Liver (tissue), 9 donors: Measurements from ENCODE around the gene MCM6. TPM values are rescaled to one million over a fixed set of nuclear protein-coding genes. Genes with fewer than 3 reads are reported as not detected.

Experiments
- DNase-seq: peaks from one replicate; pipeline ENCODE4 v3.0.0-alpha.2; 2017; ENCODE audit warnings: low spot score
- H3K27ac ChIP-seq, 2 donors: one replicate each; pipeline ENCODE4 v1.7.0; 2013; ENCODE audit warnings: inconsistent platforms in 2 of 2, low read length in 2 of 2, control low read depth in 1 of 2, low read depth in 1 of 2, mild to moderate bottlenecking in 1 of 2
- H3K27me3 ChIP-seq, 4 donors: one replicate each; pipeline versions ENCODE4 v1.6.1 to v1.7.0; 2013; ENCODE audit warnings: low read length in 3 of 4, inconsistent platforms in 1 of 4, mild to moderate bottlenecking in 1 of 4, moderate library complexity in 1 of 4; ENCODE audit not compliant: control insufficient read depth in 4 of 4, insufficient read depth in 4 of 4
- H3K36me3 ChIP-seq, 4 donors: one replicate each; pipeline versions ENCODE4 v1.6.1 to v1.7.0; 2013; ENCODE audit warnings: low read length in 3 of 4, mild to moderate bottlenecking in 3 of 4, low read depth in 1 of 4, moderate library complexity in 1 of 4; ENCODE audit not compliant: control insufficient read depth in 4 of 4, insufficient read depth in 3 of 4
- H3K4me1 ChIP-seq, 4 donors: one replicate each; pipeline versions ENCODE4 v1.6.1 to v1.7.0; 2013; ENCODE audit warnings: low read length in 3 of 4, mild to moderate bottlenecking in 3 of 4, moderate library complexity in 1 of 4; ENCODE audit not compliant: control insufficient read depth in 4 of 4, insufficient read depth in 4 of 4
- H3K4me3 ChIP-seq, 3 donors: one replicate each; pipeline versions ENCODE4 v1.6.1 to v1.7.0; 2013; ENCODE audit warnings: low read length in 3 of 3, control low read depth in 1 of 3, low read depth in 1 of 3, mild to moderate bottlenecking in 1 of 3
- H3K9ac ChIP-seq, 2 donors: one replicate each; pipeline ENCODE4 v1.7.0; 2013; ENCODE audit warnings: low read length in 2 of 2, mild to moderate bottlenecking in 2 of 2, moderate library complexity in 2 of 2, control low read depth in 1 of 2, low read depth in 1 of 2
- H3K9me3 ChIP-seq, 4 donors: one replicate each; pipeline versions ENCODE4 v1.6.1 to v1.7.0; 2013; ENCODE audit warnings: low read length in 3 of 4; ENCODE audit not compliant: control insufficient read depth in 4 of 4
- ATF3 ChIP-seq: IDR thresholded peaks from 2 replicates; pipeline ENCODE4 v1.6.1; 2016; ENCODE audit warnings: antibody characterized with exemption
- CTCF ChIP-seq: fragments of 150-350 bp; IDR thresholded peaks from 2 replicates; pipeline ENCODE4 v1.5.1; 2017; ENCODE audit warnings: improper control_type of control experiment, low read depth, low read length; ENCODE audit not compliant: missing input control
- EGR1 ChIP-seq, 2 donors: IDR thresholded peaks; 2 replicates each; pipeline ENCODE4 v1.6.1; 2016 to 2018; ENCODE audit warnings: antibody characterized with exemption in 2 of 2, low read depth in 2 of 2
- FOXA1 ChIP-seq: IDR thresholded peaks from 2 replicates; pipeline ENCODE4 v1.6.1; 2016; ENCODE audit warnings: antibody characterized with exemption
- FOXA2 ChIP-seq: IDR thresholded peaks from 2 replicates; pipeline ENCODE4 v1.6.1; 2016; ENCODE audit warnings: antibody characterized with exemption
- HNF4A ChIP-seq, 2 donors: conservative IDR thresholded peaks; 2 replicates each; pipeline ENCODE4 v1.6.1; 2016; ENCODE audit warnings: antibody characterized with exemption in 2 of 2, mild to moderate bottlenecking in 2 of 2
- HNF4G ChIP-seq: IDR thresholded peaks from 2 replicates; pipeline ENCODE4 v1.6.1; 2016; ENCODE audit warnings: antibody characterized with exemption
- JUND ChIP-seq, 2 donors: IDR thresholded peaks; 2 replicates each; pipeline ENCODE4 v1.6.1; 2016; ENCODE audit warnings: antibody characterized with exemption in 2 of 2
- NR2F2 ChIP-seq: IDR thresholded peaks from 2 replicates; pipeline ENCODE4 v1.6.1; 2016; ENCODE audit warnings: antibody characterized with exemption
- RAD21 ChIP-seq, 2 donors: IDR thresholded peaks; 2 replicates each; pipeline ENCODE4 v1.6.1; 2016; ENCODE audit warnings: antibody characterized with exemption in 2 of 2, mild to moderate bottlenecking in 2 of 2
- RXRA ChIP-seq, 2 donors: IDR thresholded peaks; 2 replicates each; pipeline ENCODE4 v1.6.1; 2017 to 2018; ENCODE audit warnings: antibody characterized with exemption in 2 of 2, mild to moderate bottlenecking in 1 of 2
- SP1 ChIP-seq: IDR thresholded peaks from 2 replicates; pipeline ENCODE4 v1.6.1; 2018; ENCODE audit warnings: antibody characterized with exemption, mild to moderate bottlenecking
- TAF1 ChIP-seq: conservative IDR thresholded peaks from 2 replicates; pipeline ENCODE4 v1.6.1; 2016; ENCODE audit warnings: antibody characterized with exemption, mild to moderate bottlenecking
- WGBS: extraction: QIAGEN DNeasy Blood & Tissue Kit; methylation state at CpG from one replicate; pipeline ENCODE4 v1.1.7; 2013; 5-methylcytosine and 5-hydroxymethylcytosine counted together
- polyA plus RNA-seq, 2 donors: library from polyadenylated mRNA; stranded (reverse) in 1 of 2; unstranded in 1 of 2; fragments of 200-250 nt in 1 of 2; fragments of >200 nt in 1 of 2; fragmentation: Nextera tagmentation in 1 of 2; extraction: Ambion mirVana in 1 of 2; gene quantifications; one replicate each; pipeline versions ENCODE4 v1.2.1 to v1.2.3, GENCODE V29; 2013 to 2015
- total RNA-seq, 2 donors: library from RNA; depleted of rRNA; stranded (reverse); fragments of >200 nt; gene quantifications; one replicate each; pipeline ENCODE4 v1.2.3, GENCODE V29; 2014
- TF ChIP-seq, protein P1 (sequence below): IDR thresholded peaks from 2 replicates; pipeline ENCODE4 v1.6.1; 2016; ENCODE audit warnings: antibody characterized with exemption
- TF ChIP-seq, protein P2 (sequence below): IDR thresholded peaks from 2 replicates; pipeline ENCODE4 v1.6.1; 2016; ENCODE audit warnings: antibody characterized with exemption, mild to moderate bottlenecking
- TF ChIP-seq, protein P3 (sequence below): IDR thresholded peaks from 2 replicates; pipeline ENCODE4 v1.6.1; 2016; ENCODE audit warnings: antibody characterized with exemption
- donor health status: healthy.
- donor health status: healthy.
- donor health status: healthy.
- donor health status: healthy.
- donor health status: healthy.

Gene MCM6
- total and polyA plus RNA-seq, 4 donors = 1.8 to 35.7 (median 2.8) TPM

DNA sequence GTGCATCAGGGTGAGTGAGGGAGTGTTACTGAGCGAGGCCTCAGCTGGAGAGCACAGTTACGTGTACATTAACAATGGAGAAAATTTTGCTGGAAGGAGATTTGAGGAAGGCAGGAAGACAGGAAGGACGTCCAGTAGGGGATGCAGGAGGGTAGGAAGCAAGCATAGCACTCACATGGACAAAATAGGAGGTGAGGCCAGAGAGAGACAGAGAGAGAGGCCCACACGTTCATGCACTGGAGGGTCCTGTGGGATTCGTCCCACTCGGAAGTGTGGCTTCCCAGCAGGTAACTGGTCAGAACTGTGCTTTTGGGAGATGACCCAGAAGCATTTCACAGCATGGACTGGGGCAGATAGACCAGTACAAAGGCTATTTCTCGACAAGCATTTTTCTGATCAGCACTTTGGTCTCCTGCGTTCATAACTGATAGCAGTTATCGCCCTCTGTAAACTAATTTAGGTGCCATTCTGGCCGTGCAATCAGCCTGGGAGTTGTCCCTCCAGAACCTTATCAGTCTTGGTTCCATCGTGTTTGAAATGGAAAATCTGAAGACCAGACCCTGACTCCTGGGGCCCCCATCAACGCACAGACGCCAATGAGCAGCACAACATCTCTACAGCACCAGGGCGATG, 44.9 kb downstream of the MCM6 start:
- no peaks in the 10 kb centered on the region for H3K36me3 ChIP-seq
- DNase-seq = no peak
- WGBS = 79% methylated on average over 14 of the region's 14 CpGs
- H3K9me3 ChIP-seq = no peaks in the 10 kb centered on the region
- no peak for TF ChIP-seq JUND (IDR thresholded peaks at IDR 0.05)
- TF ChIP-seq, protein P1, sequence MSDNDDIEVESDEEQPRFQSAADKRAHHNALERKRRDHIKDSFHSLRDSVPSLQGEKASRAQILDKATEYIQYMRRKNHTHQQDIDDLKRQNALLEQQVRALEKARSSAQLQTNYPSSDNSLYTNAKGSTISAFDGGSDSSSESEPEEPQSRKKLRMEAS = no peak
- no peak for TF ChIP-seq RAD21 (IDR thresholded peaks at IDR 0.05)
- no peak for TF ChIP-seq TAF1
- no peak for TF ChIP-seq SP1
- no peak for TF ChIP-seq FOXA2
- TF ChIP-seq, protein P2, sequence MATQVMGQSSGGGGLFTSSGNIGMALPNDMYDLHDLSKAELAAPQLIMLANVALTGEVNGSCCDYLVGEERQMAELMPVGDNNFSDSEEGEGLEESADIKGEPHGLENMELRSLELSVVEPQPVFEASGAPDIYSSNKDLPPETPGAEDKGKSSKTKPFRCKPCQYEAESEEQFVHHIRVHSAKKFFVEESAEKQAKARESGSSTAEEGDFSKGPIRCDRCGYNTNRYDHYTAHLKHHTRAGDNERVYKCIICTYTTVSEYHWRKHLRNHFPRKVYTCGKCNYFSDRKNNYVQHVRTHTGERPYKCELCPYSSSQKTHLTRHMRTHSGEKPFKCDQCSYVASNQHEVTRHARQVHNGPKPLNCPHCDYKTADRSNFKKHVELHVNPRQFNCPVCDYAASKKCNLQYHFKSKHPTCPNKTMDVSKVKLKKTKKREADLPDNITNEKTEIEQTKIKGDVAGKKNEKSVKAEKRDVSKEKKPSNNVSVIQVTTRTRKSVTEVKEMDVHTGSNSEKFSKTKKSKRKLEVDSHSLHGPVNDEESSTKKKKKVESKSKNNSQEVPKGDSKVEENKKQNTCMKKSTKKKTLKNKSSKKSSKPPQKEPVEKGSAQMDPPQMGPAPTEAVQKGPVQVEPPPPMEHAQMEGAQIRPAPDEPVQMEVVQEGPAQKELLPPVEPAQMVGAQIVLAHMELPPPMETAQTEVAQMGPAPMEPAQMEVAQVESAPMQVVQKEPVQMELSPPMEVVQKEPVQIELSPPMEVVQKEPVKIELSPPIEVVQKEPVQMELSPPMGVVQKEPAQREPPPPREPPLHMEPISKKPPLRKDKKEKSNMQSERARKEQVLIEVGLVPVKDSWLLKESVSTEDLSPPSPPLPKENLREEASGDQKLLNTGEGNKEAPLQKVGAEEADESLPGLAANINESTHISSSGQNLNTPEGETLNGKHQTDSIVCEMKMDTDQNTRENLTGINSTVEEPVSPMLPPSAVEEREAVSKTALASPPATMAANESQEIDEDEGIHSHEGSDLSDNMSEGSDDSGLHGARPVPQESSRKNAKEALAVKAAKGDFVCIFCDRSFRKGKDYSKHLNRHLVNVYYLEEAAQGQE = no peak
- no peak for TF ChIP-seq EGR1 (IDR thresholded peaks at IDR 0.05; ENCODE audit: low read depth in 2 of 2)
- no peak for TF ChIP-seq CTCF
- no peak for TF ChIP-seq FOXA1
- TF ChIP-seq RXRA (IDR thresholded peaks at IDR 0.05) = no peak
- no peak for TF ChIP-seq NR2F2
- TF ChIP-seq HNF4A (conservative IDR thresholded peaks at IDR 0.05) = no peak
- TF ChIP-seq HNF4G = no peak
- TF ChIP-seq, protein P3, sequence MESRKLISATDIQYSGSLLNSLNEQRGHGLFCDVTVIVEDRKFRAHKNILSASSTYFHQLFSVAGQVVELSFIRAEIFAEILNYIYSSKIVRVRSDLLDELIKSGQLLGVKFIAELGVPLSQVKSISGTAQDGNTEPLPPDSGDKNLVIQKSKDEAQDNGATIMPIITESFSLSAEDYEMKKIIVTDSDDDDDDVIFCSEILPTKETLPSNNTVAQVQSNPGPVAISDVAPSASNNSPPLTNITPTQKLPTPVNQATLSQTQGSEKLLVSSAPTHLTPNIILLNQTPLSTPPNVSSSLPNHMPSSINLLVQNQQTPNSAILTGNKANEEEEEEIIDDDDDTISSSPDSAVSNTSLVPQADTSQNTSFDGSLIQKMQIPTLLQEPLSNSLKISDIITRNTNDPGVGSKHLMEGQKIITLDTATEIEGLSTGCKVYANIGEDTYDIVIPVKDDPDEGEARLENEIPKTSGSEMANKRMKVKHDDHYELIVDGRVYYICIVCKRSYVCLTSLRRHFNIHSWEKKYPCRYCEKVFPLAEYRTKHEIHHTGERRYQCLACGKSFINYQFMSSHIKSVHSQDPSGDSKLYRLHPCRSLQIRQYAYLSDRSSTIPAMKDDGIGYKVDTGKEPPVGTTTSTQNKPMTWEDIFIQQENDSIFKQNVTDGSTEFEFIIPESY = no peak
- no peak for TF ChIP-seq ATF3
- H3K9ac ChIP-seq = no peak overlapping the region
- no peaks in the 10 kb centered on the region for H3K4me1 ChIP-seq
- H3K27me3 ChIP-seq = no peaks in the 10 kb centered on the region
- H3K4me3 ChIP-seq = no peak overlapping the region
- no peak overlapping the region for H3K27ac ChIP-seq
